IMR-90 (cell line): ENCODE data around the gene WDR74.

Source experiments
- BHLHE40 ChIP-seq: fragments of 150-350 bp; IDR thresholded peaks from 2 replicates; pipeline ENCODE4 v1.6.1; 2016; ENCODE audit warnings: mild to moderate bottlenecking, low read depth, low read length
- CHD1 ChIP-seq: IDR thresholded peaks from 2 replicates; pipeline ENCODE4 v1.6.1; 2012; ENCODE audit warnings: low read depth, low read length, improper control_type of control experiment
- ELK1 ChIP-seq: fragments of 150-350 bp; IDR thresholded peaks from 2 replicates; pipeline ENCODE4 v1.6.1; 2016; ENCODE audit warnings: low read depth, mild to moderate bottlenecking, low read length, moderate library complexity, borderline replicate concordance
- MAZ ChIP-seq: IDR thresholded peaks from 2 replicates; pipeline ENCODE4 v1.6.1; 2012; ENCODE audit warnings: low read depth, mild to moderate bottlenecking, low read length, improper control_type of control experiment, moderate library complexity, borderline replicate concordance
- MXI1 ChIP-seq: IDR thresholded peaks from 2 replicates; pipeline ENCODE4 v1.6.1; 2012; ENCODE audit warnings: low read depth, mild to moderate bottlenecking, low read length, moderate library complexity, borderline replicate concordance
- POLR2A ChIP-seq: IDR thresholded peaks from 2 replicates; pipeline ENCODE4 v1.6.1; 2012; ENCODE audit warnings: mild to moderate bottlenecking, low read depth, low read length
- SMC3 ChIP-seq: fragments of 150-350 bp; IDR thresholded peaks from 2 replicates; pipeline ENCODE4 v1.6.1; 2016; ENCODE audit warnings: low read depth, mild to moderate bottlenecking, antibody characterized with exemption, low read length, moderate library complexity
- USF2 ChIP-seq: fragments of 150-350 bp; IDR thresholded peaks from 2 replicates; pipeline ENCODE4 v1.6.1; 2017; ENCODE audit warnings: mild to moderate bottlenecking, antibody characterized with exemption, low read length, low read depth
- TF ChIP-seq, protein P1 (sequence below): conservative IDR thresholded peaks from 2 replicates; pipeline ENCODE4 v1.5.1; 2012; ENCODE audit warnings: mild to moderate bottlenecking, low read depth, low read length, improper control_type of control experiment

DNA sequence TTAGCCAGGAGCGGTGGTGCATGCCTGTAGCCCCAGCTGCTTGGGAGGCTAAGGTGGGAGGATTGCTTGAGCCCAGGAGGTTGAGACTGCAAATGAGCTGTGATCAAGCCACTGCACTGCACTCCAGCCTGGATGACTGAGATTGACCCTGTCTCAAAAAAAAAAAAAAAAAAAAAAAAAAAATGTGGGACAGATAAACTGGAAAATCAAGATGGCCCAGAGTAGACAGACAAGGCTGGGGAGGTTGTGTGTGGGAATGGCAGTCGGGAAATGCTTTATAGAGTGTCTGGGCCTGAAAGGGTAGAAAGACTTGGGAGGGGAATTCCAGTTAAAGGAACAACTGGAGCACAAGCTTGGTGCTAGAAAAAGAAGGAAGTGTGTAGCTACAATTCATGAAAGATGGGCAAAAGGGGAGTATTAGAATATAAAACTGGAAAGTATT is 18.2 kb upstream of the WDR74 start:
- no peak for TF ChIP-seq POLR2A
- no peak for TF ChIP-seq MAZ
- TF ChIP-seq, protein P1, sequence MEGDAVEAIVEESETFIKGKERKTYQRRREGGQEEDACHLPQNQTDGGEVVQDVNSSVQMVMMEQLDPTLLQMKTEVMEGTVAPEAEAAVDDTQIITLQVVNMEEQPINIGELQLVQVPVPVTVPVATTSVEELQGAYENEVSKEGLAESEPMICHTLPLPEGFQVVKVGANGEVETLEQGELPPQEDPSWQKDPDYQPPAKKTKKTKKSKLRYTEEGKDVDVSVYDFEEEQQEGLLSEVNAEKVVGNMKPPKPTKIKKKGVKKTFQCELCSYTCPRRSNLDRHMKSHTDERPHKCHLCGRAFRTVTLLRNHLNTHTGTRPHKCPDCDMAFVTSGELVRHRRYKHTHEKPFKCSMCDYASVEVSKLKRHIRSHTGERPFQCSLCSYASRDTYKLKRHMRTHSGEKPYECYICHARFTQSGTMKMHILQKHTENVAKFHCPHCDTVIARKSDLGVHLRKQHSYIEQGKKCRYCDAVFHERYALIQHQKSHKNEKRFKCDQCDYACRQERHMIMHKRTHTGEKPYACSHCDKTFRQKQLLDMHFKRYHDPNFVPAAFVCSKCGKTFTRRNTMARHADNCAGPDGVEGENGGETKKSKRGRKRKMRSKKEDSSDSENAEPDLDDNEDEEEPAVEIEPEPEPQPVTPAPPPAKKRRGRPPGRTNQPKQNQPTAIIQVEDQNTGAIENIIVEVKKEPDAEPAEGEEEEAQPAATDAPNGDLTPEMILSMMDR, result no peak
- TF ChIP-seq SMC3, result no peak
- no peak for TF ChIP-seq CHD1
- TF ChIP-seq ELK1, result no peak
- TF ChIP-seq BHLHE40, result no peak
- TF ChIP-seq USF2, result no peak
- no peak for TF ChIP-seq MXI1
